Heart left ventricle (tissue), 13 donors: ENCODE data around the gene FAM89B.

Source experiments
- POLR2A ChIP-seq, 2 donors: fragments of 450-650 bp; IDR thresholded peaks; one replicate each; pipeline ENCODE4 v1.6.1; 2017; ENCODE audit warnings: antibody characterized with exemption in 2 of 2, mild to moderate bottlenecking in 2 of 2, moderate library complexity in 2 of 2
- TF ChIP-seq, protein P1 (sequence below), 12 donors: fragments of 200-600 bp; sonication (generic) in 4 of 12; IDR thresholded peaks; one replicate each; pipeline versions ENCODE4 v1.5.0 to v1.8.0; 2018 to 2022; ENCODE audit warnings: antibody characterized with exemption in 12 of 12, mild to moderate bottlenecking in 5 of 12
- donor health status: ischemic (EF 13 %, LVEDD 7.1; RV severe dilation, severe dysfunction).
- donor health status: DM: no; HTN: yes; CAD: no.
- donor health status: DM: no; HTN: no; CAD: no.
- donor health status: ischemic (EF 25% LVEDD 6.9; RV normal size, moderate dysfunction).
- donor health status: ischemic (EF 25% LVEDD 5.7; RV mildly dilated, moderate dysfunction).
- donor health status: ischemic (EF 35%, LVEDD 5.7; RV mildly dilated, moderate dysfunction).
- donor health status: nonischemic (EF 11% LVEDD 7.7; RV severe dilation, severe dysfunction).
- donor health status: DM: yes; HTN: yes; CAD: no.
- donor health status: PGD.
- donor health status: ischemic (EF 29% LVEDD 5.4; RV normal size, mild dysfunction).
- donor health status: nonischemic (EF 23%, LVEDD 6.1; RV moderate dilation, normal function).

DNA sequence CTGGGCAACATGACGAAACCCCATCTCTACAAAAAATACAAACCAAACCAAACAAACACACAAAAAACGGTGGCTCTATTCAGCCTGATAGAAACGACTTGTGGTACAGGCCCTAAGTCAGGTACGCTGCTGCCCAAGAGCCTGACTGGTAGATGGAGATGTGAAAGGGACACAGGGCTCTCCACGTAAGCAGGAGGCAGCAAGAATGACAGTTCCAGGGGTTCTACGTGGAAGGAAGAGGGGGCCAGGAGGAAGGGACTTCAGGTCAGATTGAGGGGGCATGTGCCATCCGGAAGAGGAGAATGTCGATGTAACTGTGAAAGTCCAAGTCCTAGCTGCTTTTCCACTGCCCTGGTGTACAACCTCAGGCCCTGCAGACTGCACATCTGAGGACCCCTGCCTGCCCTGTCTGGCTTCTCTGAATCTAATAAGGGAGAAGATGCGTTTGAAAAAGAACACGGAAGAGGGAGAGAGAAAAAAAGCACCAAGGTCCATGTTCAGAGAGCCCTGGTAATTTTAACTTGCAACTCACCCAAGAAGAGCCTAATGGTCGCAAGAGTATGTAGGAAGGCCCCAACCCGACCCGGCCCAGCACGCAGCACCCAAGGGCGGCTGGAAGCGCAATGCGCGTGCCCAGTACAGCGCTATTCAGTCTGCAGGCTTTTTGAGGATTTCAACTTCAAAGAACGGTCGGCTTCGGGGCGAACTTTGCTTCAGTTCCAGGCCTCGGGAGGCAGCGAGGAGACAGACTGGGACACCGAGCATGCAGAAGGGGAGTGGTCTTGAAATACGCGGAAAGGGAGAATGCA, 3.0 kb upstream of the FAM89B start:
- TF ChIP-seq, protein P1, sequence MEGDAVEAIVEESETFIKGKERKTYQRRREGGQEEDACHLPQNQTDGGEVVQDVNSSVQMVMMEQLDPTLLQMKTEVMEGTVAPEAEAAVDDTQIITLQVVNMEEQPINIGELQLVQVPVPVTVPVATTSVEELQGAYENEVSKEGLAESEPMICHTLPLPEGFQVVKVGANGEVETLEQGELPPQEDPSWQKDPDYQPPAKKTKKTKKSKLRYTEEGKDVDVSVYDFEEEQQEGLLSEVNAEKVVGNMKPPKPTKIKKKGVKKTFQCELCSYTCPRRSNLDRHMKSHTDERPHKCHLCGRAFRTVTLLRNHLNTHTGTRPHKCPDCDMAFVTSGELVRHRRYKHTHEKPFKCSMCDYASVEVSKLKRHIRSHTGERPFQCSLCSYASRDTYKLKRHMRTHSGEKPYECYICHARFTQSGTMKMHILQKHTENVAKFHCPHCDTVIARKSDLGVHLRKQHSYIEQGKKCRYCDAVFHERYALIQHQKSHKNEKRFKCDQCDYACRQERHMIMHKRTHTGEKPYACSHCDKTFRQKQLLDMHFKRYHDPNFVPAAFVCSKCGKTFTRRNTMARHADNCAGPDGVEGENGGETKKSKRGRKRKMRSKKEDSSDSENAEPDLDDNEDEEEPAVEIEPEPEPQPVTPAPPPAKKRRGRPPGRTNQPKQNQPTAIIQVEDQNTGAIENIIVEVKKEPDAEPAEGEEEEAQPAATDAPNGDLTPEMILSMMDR (IDR thresholded peaks at IDR 0.05): no peak
- TF ChIP-seq POLR2A (IDR thresholded peaks at IDR 0.05): no peak
